HTERT RPE-1 (cell line): ENCODE measurements around the gene CCDC9B.

Experiments
- in situ Hi-C: fragments of 300-500 bp; cut with MboI; formaldehyde crosslinking; loops from 4 replicates; pipeline ENCODE4 v1.14.3; 2020; ENCODE audit warnings: low sequenced_read_pairs

The CCDC9B gene

GRCh38 chr15:40345867-40346578 is 5.3 kb upstream of the CCDC9B start:
- in situ Hi-C loops = no loop called here

- in situ Hi-C loops = no loop called here
Measured at GRCh38 chr15:40345225-40345866, 4.6 kb upstream of the CCDC9B start.

- in situ Hi-C loops = no loop called here
Measured at GRCh38 chr15:40344631-40345120, 3.9 kb upstream of the CCDC9B start.

- in situ Hi-C loops = no loop called here
Measured at GRCh38 chr15:40344217-40344616, 3.5 kb upstream of the CCDC9B start.

GRCh38 chr15:40343512-40343911 is 2.8 kb upstream of the CCDC9B start:
- in situ Hi-C loops = no loop called here

GRCh38 chr15:40342416-40343320 is 1.9 kb upstream of the CCDC9B start:
- in situ Hi-C loops = no loop called here

- in situ Hi-C loops = no loop called here
Measured at GRCh38 chr15:40340038-40340739, 550 bp downstream of the CCDC9B start.

- in situ Hi-C loops = no loop called here
Measured at GRCh38 chr15:40339621-40339945, 1.2 kb downstream of the CCDC9B start.

- in situ Hi-C loops = no loop called here
Measured at GRCh38 chr15:40338921-40339620, 1.7 kb downstream of the CCDC9B start.

- in situ Hi-C loops = no loop called here
Measured at GRCh38 chr15:40338041-40338657, 2.6 kb downstream of the CCDC9B start.

- in situ Hi-C loops = no loop called here
Measured at GRCh38 chr15:40337597-40337996, 3.1 kb downstream of the CCDC9B start.

- in situ Hi-C loops = no loop called here
Measured at GRCh38 chr15:40336744-40337122, 4.0 kb downstream of the CCDC9B start.

- in situ Hi-C loops = no loop called here
Measured at GRCh38 chr15:40335938-40336743, 4.6 kb downstream of the CCDC9B start.

- in situ Hi-C loops = no loop called here
Measured at GRCh38 chr15:40334941-40335795, 5.6 kb downstream of the CCDC9B start.

GRCh38 chr15:40334541-40334940 is 6.2 kb downstream of the CCDC9B start:
- in situ Hi-C loops = no loop called here

GRCh38 chr15:40333922-40334492 is 6.7 kb downstream of the CCDC9B start:
- in situ Hi-C loops = no loop called here

- in situ Hi-C loops = no loop called here
Measured at GRCh38 chr15:40332113-40332781, 8.5 kb downstream of the CCDC9B start.
